ENCODE measurements around the gene MCC.

Gene MCC

GRCh38 chr5:113040672-113041260, 447.5 kb downstream of the MCC start:
- H3K4me3 ChIP-seq (ENCODE audit: low read depth, low read length) = no peak overlapping the region
- H3K27ac ChIP-seq (ENCODE audit: low read depth, low read length) = no peak overlapping the region
- H3K36me3 ChIP-seq (ENCODE audit: control insufficient read depth, insufficient read depth, low read length) = peaks cover 10% of the 10 kb centered on the region; the same call in 1 of the 2 replicates
- H3K9me3 ChIP-seq (ENCODE audit: control insufficient read depth, insufficient read depth, low read depth, low read length) = no peaks in the 10 kb centered on the region
- H3K9ac ChIP-seq (ENCODE audit: low read length) = no peak overlapping the region
- peaks cover 9% of the 10 kb centered on the region; the same call in 1 of the 2 replicates for H3K4me1 ChIP-seq (ENCODE audit: control insufficient read depth, insufficient read depth, low read length)
- H3K27me3 ChIP-seq (ENCODE audit: control insufficient read depth, insufficient read depth, low read length) = no peaks in the 10 kb centered on the region

GRCh38 chr5:113039934-113040285, 448.3 kb downstream of the MCC start:
- H3K4me1 ChIP-seq (ENCODE audit: control insufficient read depth, insufficient read depth, low read length) = peaks cover 11% of the 10 kb centered on the region
- H3K9me3 ChIP-seq (ENCODE audit: control insufficient read depth, insufficient read depth, low read depth, low read length) = no peaks in the 10 kb centered on the region
- no peak overlapping the region for H3K4me3 ChIP-seq (ENCODE audit: low read depth, low read length)
- no peak overlapping the region for H3K9ac ChIP-seq (ENCODE audit: low read length)
- H3K36me3 ChIP-seq (ENCODE audit: control insufficient read depth, insufficient read depth, low read length) = peaks cover 11% of the 10 kb centered on the region; the same call in 1 of the 2 replicates
- H3K27ac ChIP-seq (ENCODE audit: low read depth, low read length) = no peak overlapping the region
- no peaks in the 10 kb centered on the region for H3K27me3 ChIP-seq (ENCODE audit: control insufficient read depth, insufficient read depth, low read length)

GRCh38 chr5:113039229-113039933, 448.9 kb downstream of the MCC start:
- Histone ChIP-seq H3K4me1 (ENCODE audit: control insufficient read depth, insufficient read depth, low read length) (peaks cover 17% of the 10 kb centered on the region), H3K36me3 (ENCODE audit: control insufficient read depth, insufficient read depth, low read length) (peaks cover 9% of the 10 kb centered on the region; the same call in 1 of the 2 replicates), H3K9ac (ENCODE audit: low read length) (no peak overlapping the region), H3K9me3 (ENCODE audit: control insufficient read depth, insufficient read depth, low read depth, low read length) (no peaks in the 10 kb centered on the region), H3K27ac (ENCODE audit: low read depth, low read length) (no peak overlapping the region), H3K4me3 (ENCODE audit: low read depth, low read length) (no peak overlapping the region), H3K27me3 (ENCODE audit: control insufficient read depth, insufficient read depth, low read length) (no peaks in the 10 kb centered on the region)

GRCh38 chr5:113038714-113039113, 449.5 kb downstream of the MCC start:
- Histone ChIP-seq H3K9me3 (ENCODE audit: control insufficient read depth, insufficient read depth, low read depth, low read length) (no peaks in the 10 kb centered on the region), H3K27me3 (ENCODE audit: control insufficient read depth, insufficient read depth, low read length) (no peaks in the 10 kb centered on the region), H3K4me3 (ENCODE audit: low read depth, low read length) (no peak overlapping the region), H3K27ac (ENCODE audit: low read depth, low read length) (no peak overlapping the region), H3K4me1 (ENCODE audit: control insufficient read depth, insufficient read depth, low read length) (peaks cover 22% of the 10 kb centered on the region), H3K36me3 (ENCODE audit: control insufficient read depth, insufficient read depth, low read length) (peaks cover 9% of the 10 kb centered on the region; the same call in 1 of the 2 replicates), H3K9ac (ENCODE audit: low read length) (no peak overlapping the region)

- peaks cover 9% of the 10 kb centered on the region; the same call in 1 of the 2 replicates for H3K36me3 ChIP-seq (ENCODE audit: control insufficient read depth, insufficient read depth, low read length)
- H3K27ac ChIP-seq (ENCODE audit: low read depth, low read length) = no peak overlapping the region
- H3K27me3 ChIP-seq (ENCODE audit: control insufficient read depth, insufficient read depth, low read length) = no peaks in the 10 kb centered on the region
- no peak overlapping the region for H3K4me3 ChIP-seq (ENCODE audit: low read depth, low read length)
- no peaks in the 10 kb centered on the region for H3K9me3 ChIP-seq (ENCODE audit: control insufficient read depth, insufficient read depth, low read depth, low read length)
- no peak overlapping the region for H3K9ac ChIP-seq (ENCODE audit: low read length)
- H3K4me1 ChIP-seq (ENCODE audit: control insufficient read depth, insufficient read depth, low read length) = peaks cover 22% of the 10 kb centered on the region
These were observed 450.1 kb downstream of the MCC start for GRCh38 chr5:113038136-113038535.

GRCh38 chr5:113036826-113037225, 451.4 kb downstream of the MCC start:
- H3K36me3 ChIP-seq (ENCODE audit: control insufficient read depth, insufficient read depth, low read length) = peaks cover 9% of the 10 kb centered on the region; the same call in 1 of the 2 replicates
- no peak overlapping the region for H3K4me3 ChIP-seq (ENCODE audit: low read depth, low read length)
- no peaks in the 10 kb centered on the region for H3K9me3 ChIP-seq (ENCODE audit: control insufficient read depth, insufficient read depth, low read depth, low read length)
- no peak overlapping the region for H3K27ac ChIP-seq (ENCODE audit: low read depth, low read length)
- peaks cover 25% of the 10 kb centered on the region for H3K4me1 ChIP-seq (ENCODE audit: control insufficient read depth, insufficient read depth, low read length)
- H3K9ac ChIP-seq (ENCODE audit: low read length) = no peak overlapping the region
- H3K27me3 ChIP-seq (ENCODE audit: control insufficient read depth, insufficient read depth, low read length) = no peaks in the 10 kb centered on the region

- Histone ChIP-seq H3K27ac (ENCODE audit: low read depth, low read length) (no peak overlapping the region), H3K27me3 (ENCODE audit: control insufficient read depth, insufficient read depth, low read length) (no peaks in the 10 kb centered on the region), H3K4me3 (ENCODE audit: low read depth, low read length) (no peak overlapping the region), H3K36me3 (ENCODE audit: control insufficient read depth, insufficient read depth, low read length) (peaks cover 9% of the 10 kb centered on the region; the same call in 1 of the 2 replicates), H3K4me1 (ENCODE audit: control insufficient read depth, insufficient read depth, low read length) (peaks cover 26% of the 10 kb centered on the region), H3K9ac (ENCODE audit: low read length) (no peak overlapping the region), H3K9me3 (ENCODE audit: control insufficient read depth, insufficient read depth, low read depth, low read length) (no peaks in the 10 kb centered on the region)
These were observed 451.9 kb downstream of the MCC start for GRCh38 chr5:113036321-113036720.

GRCh38 chr5:113035096-113035495, 453.2 kb downstream of the MCC start:
- Histone ChIP-seq H3K27ac (ENCODE audit: low read depth, low read length) (no peak overlapping the region), H3K4me3 (ENCODE audit: low read depth, low read length) (no peak overlapping the region), H3K27me3 (ENCODE audit: control insufficient read depth, insufficient read depth, low read length) (no peaks in the 10 kb centered on the region), H3K9ac (ENCODE audit: low read length) (no peak overlapping the region), H3K36me3 (ENCODE audit: control insufficient read depth, insufficient read depth, low read length) (peaks cover 9% of the 10 kb centered on the region; the same call in 1 of the 2 replicates), H3K9me3 (ENCODE audit: control insufficient read depth, insufficient read depth, low read depth, low read length) (no peaks in the 10 kb centered on the region), H3K4me1 (ENCODE audit: control insufficient read depth, insufficient read depth, low read length) (peaks cover 38% of the 10 kb centered on the region)

- Histone ChIP-seq H3K27ac (ENCODE audit: low read depth, low read length) (no peak overlapping the region; the same call in 1 of the 2 replicates), H3K27me3 (ENCODE audit: control insufficient read depth, insufficient read depth, low read length) (no peaks in the 10 kb centered on the region), H3K9ac (ENCODE audit: low read length) (no peak overlapping the region), H3K36me3 (ENCODE audit: control insufficient read depth, insufficient read depth, low read length) (peaks cover 16% of the 10 kb centered on the region), H3K4me3 (ENCODE audit: low read depth, low read length) (no peak overlapping the region), H3K4me1 (ENCODE audit: control insufficient read depth, insufficient read depth, low read length) (peaks cover 46% of the 10 kb centered on the region), H3K9me3 (ENCODE audit: control insufficient read depth, insufficient read depth, low read depth, low read length) (no peaks in the 10 kb centered on the region)
These were observed 454.0 kb downstream of the MCC start for GRCh38 chr5:113034182-113034773.

GRCh38 chr5:113031557-113031956, 456.7 kb downstream of the MCC start:
- Histone ChIP-seq H3K4me3 (ENCODE audit: low read depth, low read length) (no peak overlapping the region), H3K9me3 (ENCODE audit: control insufficient read depth, insufficient read depth, low read depth, low read length) (no peaks in the 10 kb centered on the region), H3K27me3 (ENCODE audit: control insufficient read depth, insufficient read depth, low read length) (no peaks in the 10 kb centered on the region), H3K9ac (ENCODE audit: low read length) (no peak overlapping the region), H3K4me1 (ENCODE audit: control insufficient read depth, insufficient read depth, low read length) (peaks cover 40% of the 10 kb centered on the region), H3K27ac (ENCODE audit: low read depth, low read length) (no peak overlapping the region), H3K36me3 (ENCODE audit: control insufficient read depth, insufficient read depth, low read length) (peaks cover 36% of the 10 kb centered on the region)

- Histone ChIP-seq H3K27ac (ENCODE audit: low read depth, low read length) (peak overlapping the region; percentile 12; the same call in 1 of the 2 replicates), H3K9me3 (ENCODE audit: control insufficient read depth, insufficient read depth, low read depth, low read length) (no peaks in the 10 kb centered on the region), H3K4me1 (ENCODE audit: control insufficient read depth, insufficient read depth, low read length) (peaks cover 37% of the 10 kb centered on the region), H3K4me3 (ENCODE audit: low read depth, low read length) (no peak overlapping the region), H3K9ac (ENCODE audit: low read length) (no peak overlapping the region), H3K27me3 (ENCODE audit: control insufficient read depth, insufficient read depth, low read length) (no peaks in the 10 kb centered on the region), H3K36me3 (ENCODE audit: control insufficient read depth, insufficient read depth, low read length) (peaks cover 41% of the 10 kb centered on the region)
These were observed 457.1 kb downstream of the MCC start for GRCh38 chr5:113031104-113031503.

Measured in HUES6 (cell line).